HL-60 (cell line): ENCODE measurements around the gene NCKAP5L.

ENCODE experiments used
- DNase-seq, 2 experiments: peaks; one replicate each; pipeline ENCODE4 v3.0.0-alpha.2; 2010 to 2020; ENCODE audit warnings: low read depth in 1 of 2, low spot score in 1 of 2
- H3K27ac ChIP-seq: fragments of 250-450 bp; sonication (Bioruptor Pico); replicated peaks from 2 replicates; pipeline ENCODE4 v1.5.1; 2020; ENCODE audit warnings: mild to moderate bottlenecking, moderate library complexity
- H3K27me3 ChIP-seq: fragments of 250-450 bp; sonication (Bioruptor Pico); 2 replicates; pipeline ENCODE4 v1.5.1; 2021; ENCODE audit warnings: mild to moderate bottlenecking, moderate library complexity; ENCODE audit not compliant: insufficient read depth, poor library complexity, severe bottlenecking
- H3K4me3 ChIP-seq: replicated peaks from 2 replicates; pipeline ENCODE4 v1.5.1; 2011; ENCODE audit warnings: mild to moderate bottlenecking, control low read depth, low read length; ENCODE audit not compliant: insufficient read depth
- GABPA ChIP-seq: IDR thresholded peaks from 2 replicates; pipeline ENCODE4 v1.6.1; 2012; ENCODE audit warnings: low read depth
- POLR2AphosphoS5 ChIP-seq: IDR thresholded peaks from 2 replicates; pipeline ENCODE4 v1.6.1; 2012; ENCODE audit warnings: low read depth
- SPI1 ChIP-seq: IDR thresholded peaks from 2 replicates; pipeline ENCODE4 v1.6.1; 2012; ENCODE audit warnings: low read depth, mild to moderate bottlenecking, borderline replicate concordance
- TF ChIP-seq, protein P1 (sequence below): IDR thresholded peaks from 2 replicates; pipeline ENCODE4 v1.6.1; 2012; ENCODE audit warnings: low read depth; ENCODE audit not compliant: insufficient replicate concordance
- TF ChIP-seq, protein P2 (sequence below): IDR thresholded peaks from one replicate; pipeline ENCODE4 v1.5.1; 2011; ENCODE audit warnings: low read length, control low read depth, inconsistent platforms; ENCODE audit not compliant: insufficient read depth

The NCKAP5L gene

DNA sequence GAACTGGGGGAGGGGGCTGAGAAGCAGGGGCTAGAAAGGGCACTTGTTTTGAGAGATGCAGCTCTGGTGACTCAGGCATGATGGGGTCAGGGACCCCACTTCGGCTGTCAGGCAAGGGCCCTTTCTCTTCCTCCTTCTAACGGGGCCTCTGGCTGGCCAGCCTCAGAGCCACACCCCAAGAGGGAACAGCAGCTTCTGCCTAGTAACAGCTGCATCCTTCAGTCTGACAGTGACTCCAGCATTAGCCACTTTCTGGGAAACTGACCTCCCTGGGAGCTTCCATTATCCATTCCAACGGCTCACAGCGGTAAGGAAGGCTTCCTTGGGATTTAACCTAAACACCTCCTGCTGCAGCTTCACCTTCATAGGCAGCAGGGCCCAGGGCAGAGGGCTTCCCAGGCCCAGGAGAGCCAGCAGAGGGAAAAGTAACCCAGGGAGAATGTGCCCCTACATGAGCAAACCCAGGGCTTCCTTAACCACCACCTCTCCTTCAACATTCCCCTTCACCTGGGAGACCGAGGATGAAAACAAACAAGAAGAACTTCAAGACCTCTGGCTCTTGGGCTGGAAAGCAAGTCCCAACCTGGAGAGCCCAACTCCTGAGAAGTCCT lies 2.7 kb downstream of the NCKAP5L start:
- Histone ChIP-seq H3K4me3 (no peak overlapping the region; the same call in 1 of the 2 replicates), H3K27me3 (no peaks in the 10 kb centered on the region), H3K27ac (peak overlapping the region; percentile 47)
- DNase-seq, result peak in 1 of 2 experiments; percentile 71
- TF ChIP-seq, protein P1, sequence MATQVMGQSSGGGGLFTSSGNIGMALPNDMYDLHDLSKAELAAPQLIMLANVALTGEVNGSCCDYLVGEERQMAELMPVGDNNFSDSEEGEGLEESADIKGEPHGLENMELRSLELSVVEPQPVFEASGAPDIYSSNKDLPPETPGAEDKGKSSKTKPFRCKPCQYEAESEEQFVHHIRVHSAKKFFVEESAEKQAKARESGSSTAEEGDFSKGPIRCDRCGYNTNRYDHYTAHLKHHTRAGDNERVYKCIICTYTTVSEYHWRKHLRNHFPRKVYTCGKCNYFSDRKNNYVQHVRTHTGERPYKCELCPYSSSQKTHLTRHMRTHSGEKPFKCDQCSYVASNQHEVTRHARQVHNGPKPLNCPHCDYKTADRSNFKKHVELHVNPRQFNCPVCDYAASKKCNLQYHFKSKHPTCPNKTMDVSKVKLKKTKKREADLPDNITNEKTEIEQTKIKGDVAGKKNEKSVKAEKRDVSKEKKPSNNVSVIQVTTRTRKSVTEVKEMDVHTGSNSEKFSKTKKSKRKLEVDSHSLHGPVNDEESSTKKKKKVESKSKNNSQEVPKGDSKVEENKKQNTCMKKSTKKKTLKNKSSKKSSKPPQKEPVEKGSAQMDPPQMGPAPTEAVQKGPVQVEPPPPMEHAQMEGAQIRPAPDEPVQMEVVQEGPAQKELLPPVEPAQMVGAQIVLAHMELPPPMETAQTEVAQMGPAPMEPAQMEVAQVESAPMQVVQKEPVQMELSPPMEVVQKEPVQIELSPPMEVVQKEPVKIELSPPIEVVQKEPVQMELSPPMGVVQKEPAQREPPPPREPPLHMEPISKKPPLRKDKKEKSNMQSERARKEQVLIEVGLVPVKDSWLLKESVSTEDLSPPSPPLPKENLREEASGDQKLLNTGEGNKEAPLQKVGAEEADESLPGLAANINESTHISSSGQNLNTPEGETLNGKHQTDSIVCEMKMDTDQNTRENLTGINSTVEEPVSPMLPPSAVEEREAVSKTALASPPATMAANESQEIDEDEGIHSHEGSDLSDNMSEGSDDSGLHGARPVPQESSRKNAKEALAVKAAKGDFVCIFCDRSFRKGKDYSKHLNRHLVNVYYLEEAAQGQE, result no peak
- TF ChIP-seq GABPA, result no peak
- TF ChIP-seq, protein P2, sequence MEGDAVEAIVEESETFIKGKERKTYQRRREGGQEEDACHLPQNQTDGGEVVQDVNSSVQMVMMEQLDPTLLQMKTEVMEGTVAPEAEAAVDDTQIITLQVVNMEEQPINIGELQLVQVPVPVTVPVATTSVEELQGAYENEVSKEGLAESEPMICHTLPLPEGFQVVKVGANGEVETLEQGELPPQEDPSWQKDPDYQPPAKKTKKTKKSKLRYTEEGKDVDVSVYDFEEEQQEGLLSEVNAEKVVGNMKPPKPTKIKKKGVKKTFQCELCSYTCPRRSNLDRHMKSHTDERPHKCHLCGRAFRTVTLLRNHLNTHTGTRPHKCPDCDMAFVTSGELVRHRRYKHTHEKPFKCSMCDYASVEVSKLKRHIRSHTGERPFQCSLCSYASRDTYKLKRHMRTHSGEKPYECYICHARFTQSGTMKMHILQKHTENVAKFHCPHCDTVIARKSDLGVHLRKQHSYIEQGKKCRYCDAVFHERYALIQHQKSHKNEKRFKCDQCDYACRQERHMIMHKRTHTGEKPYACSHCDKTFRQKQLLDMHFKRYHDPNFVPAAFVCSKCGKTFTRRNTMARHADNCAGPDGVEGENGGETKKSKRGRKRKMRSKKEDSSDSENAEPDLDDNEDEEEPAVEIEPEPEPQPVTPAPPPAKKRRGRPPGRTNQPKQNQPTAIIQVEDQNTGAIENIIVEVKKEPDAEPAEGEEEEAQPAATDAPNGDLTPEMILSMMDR, result no peak
- no peak for TF ChIP-seq POLR2AphosphoS5
- TF ChIP-seq SPI1, result no peak

DNA sequence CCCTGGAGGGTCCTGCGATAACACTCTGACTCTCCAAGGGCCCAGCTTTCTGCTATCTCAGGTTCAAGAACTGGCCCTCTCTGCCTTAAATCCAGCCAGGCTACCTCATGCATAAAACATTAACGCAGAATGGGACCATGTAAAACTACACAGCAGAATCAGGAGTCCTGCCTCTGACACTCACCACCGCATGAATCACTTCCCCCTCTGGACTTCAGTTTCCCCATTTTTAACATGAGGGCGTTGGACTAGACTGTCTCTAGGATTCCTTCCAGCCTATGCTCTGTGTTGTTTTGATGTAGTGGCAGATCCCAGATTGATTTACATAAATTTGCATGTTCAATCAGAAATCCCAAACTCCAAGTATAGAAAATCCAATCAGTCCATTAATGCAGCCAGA lies 3.3 kb downstream of the NCKAP5L start:
- peak; percentile 41 to 78 for DNase-seq
- no peaks in the 10 kb centered on the region for H3K27me3 ChIP-seq
- TF ChIP-seq SPI1, result peak; percentile 89
- no peak for TF ChIP-seq GABPA
- no peak for TF ChIP-seq POLR2AphosphoS5
- no peak overlapping the region; the same call in 1 of the 2 replicates for H3K4me3 ChIP-seq
- H3K27ac ChIP-seq, result peak overlapping the region; percentile 47

DNA sequence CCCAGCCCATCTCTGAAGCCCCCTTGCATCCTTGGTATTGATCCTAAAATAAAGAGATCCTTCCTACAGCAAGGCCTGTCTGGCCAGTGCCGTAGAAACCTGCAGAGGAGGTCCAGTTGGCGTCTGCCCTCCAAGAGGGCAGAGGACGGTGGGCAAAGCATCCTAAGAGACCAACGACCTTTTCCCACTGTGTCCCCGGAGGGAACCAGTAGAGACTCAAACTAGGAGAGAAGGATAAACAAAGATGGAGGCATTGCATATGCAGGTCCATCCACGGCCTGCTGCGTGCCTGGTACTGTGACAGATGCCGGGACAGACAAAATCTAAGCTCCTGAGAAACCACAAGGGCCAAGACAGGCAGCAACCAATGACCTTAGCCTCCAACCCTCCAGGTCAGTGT lies 3.8 kb downstream of the NCKAP5L start:
- no peak overlapping the region for H3K4me3 ChIP-seq
- H3K27ac ChIP-seq, result peak overlapping the region; percentile 47; the same call in 1 of the 2 replicates
- H3K27me3 ChIP-seq, result no peaks in the 10 kb centered on the region
- TF ChIP-seq POLR2AphosphoS5 (no peak), GABPA (no peak)
- TF ChIP-seq, protein P2, result no peak
- TF ChIP-seq, protein P1, result no peak
- no peak for DNase-seq

DNA sequence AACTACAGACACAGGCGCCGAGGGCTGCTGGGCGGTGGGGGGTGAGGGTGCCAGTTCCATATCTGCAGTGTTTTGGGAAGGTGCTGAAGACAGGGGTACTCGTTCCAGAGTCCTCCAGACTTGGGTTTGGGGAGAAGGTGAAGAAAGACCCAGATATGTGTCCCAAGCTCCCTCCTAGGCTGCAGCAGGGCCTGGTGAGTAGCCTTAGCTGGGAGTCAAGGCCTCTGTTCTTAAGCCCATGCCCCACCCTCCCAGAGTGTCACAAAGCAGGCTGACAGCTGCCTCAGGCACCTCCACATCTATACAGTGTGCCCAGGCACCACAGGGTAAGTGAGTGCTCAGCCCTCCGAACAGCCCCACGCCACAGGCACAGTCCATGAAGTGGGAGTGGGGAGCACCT lies 4.3 kb downstream of the NCKAP5L start:
- Histone ChIP-seq H3K27me3 (no peaks in the 10 kb centered on the region), H3K4me3 (no peak overlapping the region), H3K27ac (no peak overlapping the region)
- no peak for TF ChIP-seq POLR2AphosphoS5
- no peak for TF ChIP-seq GABPA
- TF ChIP-seq, protein P1, result no peak
- no peak for TF ChIP-seq SPI1
- TF ChIP-seq, protein P2, result no peak
- no peak for DNase-seq
